BE2C (cell line): ENCODE data around the gene GFPT2.
A peak's percentile ranks its signal among the peaks of the same experiment; 100 is the strongest.

Experiments
- DNase-seq: peaks from one replicate; pipeline ENCODE4 v3.0.0-alpha.2; 2020
- H3K27me3 ChIP-seq: fragments of 250-450 bp; sonication (Bioruptor Pico); 2 replicates; pipeline ENCODE4 v1.5.1; 2020; ENCODE audit warnings: mild to moderate bottlenecking
- H3K36me3 ChIP-seq: fragments of 250-450 bp; sonication (Bioruptor Pico); 2 replicates; pipeline ENCODE4 v1.5.1; 2020; ENCODE audit warnings: mild to moderate bottlenecking
- H3K4me1 ChIP-seq: fragments of 250-450 bp; sonication (Bioruptor Pico); 2 replicates; pipeline ENCODE4 v1.5.1; 2020
- H3K4me3 ChIP-seq: 2 replicates; pipeline ENCODE4 v1.5.1; 2011; ENCODE audit warnings: low read depth, low read length
- H3K9me3 ChIP-seq: fragments of 250-450 bp; sonication (Bioruptor Pico); 2 replicates; pipeline ENCODE4 v1.5.1; 2020
- CTCF ChIP-seq: IDR thresholded peaks from 2 replicates; pipeline ENCODE4 v1.5.1; 2012; ENCODE audit warnings: mild to moderate bottlenecking, low read depth, low read length

GFPT2 gene

GRCh38 chr5:180313677-180314505 lies 39.2 kb downstream of the GFPT2 start:
- Histone ChIP-seq H3K27me3 (no peaks in the 10 kb centered on the region), H3K4me1 (no peaks in the 10 kb centered on the region; the same call in 1 of the 2 replicates), H3K4me3 (peak overlapping the region; percentile 68), H3K36me3 (no peaks in the 10 kb centered on the region), H3K9me3 (no peaks in the 10 kb centered on the region)
- peak; percentile 90 for DNase-seq
- no peak for TF ChIP-seq CTCF

GRCh38 chr5:180311216-180311615 lies 41.9 kb downstream of the GFPT2 start:
- TF ChIP-seq CTCF, result no peak
- Histone ChIP-seq H3K36me3 (no peaks in the 10 kb centered on the region), H3K4me1 (no peaks in the 10 kb centered on the region), H3K9me3 (no peaks in the 10 kb centered on the region), H3K27me3 (no peaks in the 10 kb centered on the region), H3K4me3 (no peak overlapping the region)
- DNase-seq, result no peak

- TF ChIP-seq CTCF, result no peak
- Histone ChIP-seq H3K36me3 (no peaks in the 10 kb centered on the region), H3K9me3 (no peaks in the 10 kb centered on the region)
These were observed 46.3 kb downstream of the GFPT2 start for GRCh38 chr5:180306796-180307195.

GRCh38 chr5:180305481-180305880 lies 47.7 kb downstream of the GFPT2 start:
- H3K4me1 ChIP-seq, result peaks cover 4% of the 10 kb centered on the region
- no peak for TF ChIP-seq CTCF
- H3K27me3 ChIP-seq, result 0 out of 2 replicates have a peak, but pooled peaks cover 3% of the 10 kb centered on the region
- no peaks in the 10 kb centered on the region for H3K9me3 ChIP-seq
- H3K4me3 ChIP-seq, result no peak overlapping the region
- H3K36me3 ChIP-seq, result no peaks in the 10 kb centered on the region
- no peak for DNase-seq

More at GRCh38 chr5:180306796-180307195, 46.3 kb downstream of the GFPT2 start:
- Histone ChIP-seq H3K27me3 (no peaks in the 10 kb centered on the region), H3K4me3 (no peak overlapping the region), H3K4me1 (peaks cover 4% of the 10 kb centered on the region)
- DNase-seq, result no peak

- TF ChIP-seq CTCF, result no peak
- Histone ChIP-seq H3K9me3 (no peaks in the 10 kb centered on the region), H3K27me3 (0 out of 2 replicates have a peak, but pooled peaks cover 3% of the 10 kb centered on the region), H3K4me1 (peaks cover 4% of the 10 kb centered on the region), H3K36me3 (no peaks in the 10 kb centered on the region), H3K4me3 (no peak overlapping the region)
- DNase-seq, result peak; percentile 49
These were observed 48.4 kb downstream of the GFPT2 start for GRCh38 chr5:180304431-180305375.
